ENCODE data around the gene TENT5A.

DNA sequence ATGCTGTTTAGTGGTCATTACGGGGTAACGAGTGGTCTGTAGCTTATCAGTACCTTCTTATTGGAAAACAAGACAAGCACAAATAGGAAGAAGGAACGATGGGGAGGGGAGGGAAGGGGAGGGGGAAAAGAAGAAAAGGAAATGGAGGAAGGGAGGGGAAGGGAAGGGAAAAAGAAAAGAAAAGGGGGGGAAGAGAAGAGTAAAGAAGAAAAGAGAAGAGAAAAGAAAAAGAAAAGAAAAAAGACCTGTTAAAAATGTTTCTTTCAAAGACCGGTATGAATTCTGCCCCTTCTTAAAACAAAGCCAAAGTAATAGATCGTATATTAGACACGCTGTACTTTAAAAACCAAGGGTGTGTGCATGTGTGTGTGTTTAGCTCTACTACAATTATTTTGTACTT is 2.4 kb upstream of the TENT5A start:
- TF ChIP-seq, protein P1, sequence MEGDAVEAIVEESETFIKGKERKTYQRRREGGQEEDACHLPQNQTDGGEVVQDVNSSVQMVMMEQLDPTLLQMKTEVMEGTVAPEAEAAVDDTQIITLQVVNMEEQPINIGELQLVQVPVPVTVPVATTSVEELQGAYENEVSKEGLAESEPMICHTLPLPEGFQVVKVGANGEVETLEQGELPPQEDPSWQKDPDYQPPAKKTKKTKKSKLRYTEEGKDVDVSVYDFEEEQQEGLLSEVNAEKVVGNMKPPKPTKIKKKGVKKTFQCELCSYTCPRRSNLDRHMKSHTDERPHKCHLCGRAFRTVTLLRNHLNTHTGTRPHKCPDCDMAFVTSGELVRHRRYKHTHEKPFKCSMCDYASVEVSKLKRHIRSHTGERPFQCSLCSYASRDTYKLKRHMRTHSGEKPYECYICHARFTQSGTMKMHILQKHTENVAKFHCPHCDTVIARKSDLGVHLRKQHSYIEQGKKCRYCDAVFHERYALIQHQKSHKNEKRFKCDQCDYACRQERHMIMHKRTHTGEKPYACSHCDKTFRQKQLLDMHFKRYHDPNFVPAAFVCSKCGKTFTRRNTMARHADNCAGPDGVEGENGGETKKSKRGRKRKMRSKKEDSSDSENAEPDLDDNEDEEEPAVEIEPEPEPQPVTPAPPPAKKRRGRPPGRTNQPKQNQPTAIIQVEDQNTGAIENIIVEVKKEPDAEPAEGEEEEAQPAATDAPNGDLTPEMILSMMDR (IDR thresholded peaks at IDR 0.05): no peak
- TF ChIP-seq POLR2A (IDR thresholded peaks at IDR 0.05): no peak

All from uterus (tissue), 2 donors.